Ishikawa (cell line): Measurements from ENCODE around the gene B9D2.

Experiments used
- CEBPB ChIP-seq: IDR thresholded peaks from 2 replicates; pipeline ENCODE4 v1.6.1; 2012
- CREB1 ChIP-seq: IDR thresholded peaks from 2 replicates; pipeline ENCODE4 v1.6.1; 2012; ENCODE audit warnings: low read depth
- EGR1 ChIP-seq: IDR thresholded peaks from 2 replicates; pipeline ENCODE4 v1.6.1; 2012
- EP300 ChIP-seq: IDR thresholded peaks from 2 replicates; pipeline ENCODE4 v1.6.1; 2012; ENCODE audit warnings: borderline replicate concordance
- FOXM1 ChIP-seq: IDR thresholded peaks from 2 replicates; pipeline ENCODE4 v1.6.1; 2012; ENCODE audit warnings: low read depth, borderline replicate concordance
- MAX ChIP-seq: IDR thresholded peaks from 2 replicates; pipeline ENCODE4 v1.6.1; 2012
- NFIC ChIP-seq: IDR thresholded peaks from 2 replicates; pipeline ENCODE4 v1.6.1; 2012
- RAD21 ChIP-seq: IDR thresholded peaks from 2 replicates; pipeline ENCODE4 v1.6.1; 2012; ENCODE audit warnings: low read depth
- REST ChIP-seq: IDR thresholded peaks from 2 replicates; pipeline ENCODE4 v1.6.1; 2012; ENCODE audit warnings: low read depth, mild to moderate bottlenecking
- TAF1 ChIP-seq: IDR thresholded peaks from 2 replicates; pipeline ENCODE4 v1.6.1; 2012; ENCODE audit warnings: low read depth, mild to moderate bottlenecking
- TCF12 ChIP-seq: IDR thresholded peaks from 2 replicates; pipeline ENCODE4 v1.6.1; 2012; ENCODE audit warnings: low read depth
- TEAD4 ChIP-seq: IDR thresholded peaks from 2 replicates; pipeline ENCODE4 v1.6.1; 2012
- YY1 ChIP-seq: IDR thresholded peaks from 2 replicates; pipeline ENCODE4 v1.6.1; 2012; ENCODE audit warnings: low read depth
- ZBTB7A ChIP-seq: IDR thresholded peaks from 2 replicates; pipeline ENCODE4 v1.6.1; 2012; ENCODE audit warnings: low read depth
- TF ChIP-seq, protein P1 (sequence below): IDR thresholded peaks from 2 replicates; pipeline ENCODE4 v1.6.1; 2012

Gene B9D2

GRCh38 chr19:41328842-41329225 is 35.1 kb downstream of the B9D2 start:
- no peak for TF ChIP-seq TCF12
- no peak for TF ChIP-seq RAD21
- no peak for TF ChIP-seq FOXM1
- no peak for TF ChIP-seq MAX
- no peak for TF ChIP-seq TAF1
- TF ChIP-seq ZBTB7A = no peak
- TF ChIP-seq YY1 = no peak
- TF ChIP-seq REST = no peak
- no peak for TF ChIP-seq TEAD4
- TF ChIP-seq, protein P1, sequence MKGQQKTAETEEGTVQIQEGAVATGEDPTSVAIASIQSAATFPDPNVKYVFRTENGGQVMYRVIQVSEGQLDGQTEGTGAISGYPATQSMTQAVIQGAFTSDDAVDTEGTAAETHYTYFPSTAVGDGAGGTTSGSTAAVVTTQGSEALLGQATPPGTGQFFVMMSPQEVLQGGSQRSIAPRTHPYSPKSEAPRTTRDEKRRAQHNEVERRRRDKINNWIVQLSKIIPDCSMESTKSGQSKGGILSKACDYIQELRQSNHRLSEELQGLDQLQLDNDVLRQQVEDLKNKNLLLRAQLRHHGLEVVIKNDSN = no peak
- no peak for TF ChIP-seq NFIC
- no peak for TF ChIP-seq CREB1

- TF ChIP-seq EP300 (no peak), RAD21 (no peak), FOXM1 (no peak), REST (no peak), CREB1 (no peak), YY1 (no peak)
- TF ChIP-seq, protein P1 = no peak
These were observed 35.6 kb downstream of the B9D2 start for GRCh38 chr19:41328157-41328841.

DNA sequence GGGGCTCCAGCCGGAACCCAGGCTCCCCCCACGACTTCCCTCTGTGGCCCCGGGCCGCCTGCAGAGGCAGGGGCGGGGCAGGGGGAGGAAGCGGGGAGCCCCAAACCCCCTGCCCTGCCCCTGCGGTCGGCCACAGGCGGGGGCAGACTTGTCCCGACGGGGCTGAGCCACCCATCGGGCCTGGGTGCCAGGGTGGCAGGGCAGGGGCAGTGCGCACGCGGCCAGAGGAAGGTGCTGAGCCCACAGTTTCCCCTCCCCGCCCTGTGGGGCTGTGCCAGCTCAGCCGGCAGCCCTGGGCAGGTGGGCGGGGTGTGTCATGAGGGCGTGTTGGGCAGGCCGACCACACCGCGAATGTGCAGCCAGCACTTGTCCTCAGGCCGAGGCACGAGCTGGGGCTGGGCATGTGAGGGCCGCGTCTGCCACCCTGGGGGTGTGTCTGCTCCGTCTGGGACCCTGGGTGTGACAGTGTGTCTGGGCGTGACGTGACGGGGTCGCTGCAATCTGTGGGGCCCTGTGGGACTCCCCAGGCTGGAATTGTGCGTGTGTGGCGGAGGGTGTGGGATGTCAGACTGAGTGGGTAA is 36.3 kb downstream of the B9D2 start:
- peak; percentile 85 for TF ChIP-seq ZBTB7A
- TF ChIP-seq RAD21 = no peak; the same call in 1 of the 2 replicates
- TF ChIP-seq TEAD4 = no peak; the same call in 1 of the 2 replicates
- peak; percentile 31; the same call in 1 of the 2 replicates for TF ChIP-seq EGR1
- TF ChIP-seq, protein P1 = peak; percentile 61; the same call in 1 of the 2 replicates
- peak; percentile 95 for TF ChIP-seq MAX
- TF ChIP-seq TAF1 = peak; percentile 61
- peak; percentile 48; the same call in 1 of the 2 replicates for TF ChIP-seq NFIC
- peak; percentile 68 for TF ChIP-seq TCF12

DNA sequence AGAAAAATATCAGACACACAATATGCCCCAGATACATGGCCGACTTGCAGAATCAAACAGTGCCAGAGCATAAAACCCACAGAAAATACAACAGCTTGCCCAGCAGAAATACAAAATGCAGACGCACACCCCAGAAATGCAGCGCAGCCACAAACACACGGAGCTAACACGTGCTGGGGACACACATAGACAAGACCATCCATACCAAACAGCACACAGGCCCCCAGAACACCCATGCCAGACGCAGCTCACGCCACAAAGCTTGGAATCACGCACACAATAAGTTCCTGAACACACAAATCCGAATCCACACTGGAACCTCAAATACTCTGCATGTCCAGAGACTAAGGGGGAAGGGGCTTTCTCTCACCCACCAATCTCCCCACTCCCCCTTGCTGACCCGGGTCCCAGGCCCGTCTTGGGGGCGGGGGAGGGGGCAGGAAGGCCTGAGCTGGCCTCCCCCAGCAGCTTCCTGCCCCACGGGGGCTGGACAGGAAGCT is 36.8 kb downstream of the B9D2 start:
- TF ChIP-seq NFIC = no peak
- TF ChIP-seq TEAD4 = no peak
- TF ChIP-seq TAF1 = no peak
- TF ChIP-seq CREB1 = no peak
- no peak for TF ChIP-seq RAD21
- no peak for TF ChIP-seq MAX
- no peak for TF ChIP-seq FOXM1
- TF ChIP-seq YY1 = no peak
- no peak for TF ChIP-seq CEBPB
- TF ChIP-seq, protein P1 = no peak
- no peak for TF ChIP-seq ZBTB7A
- no peak for TF ChIP-seq EGR1
- TF ChIP-seq REST = no peak
- TF ChIP-seq TCF12 = no peak
